Measurements from ENCODE around the gene PRDM2.

PRDM2 gene

DNA sequence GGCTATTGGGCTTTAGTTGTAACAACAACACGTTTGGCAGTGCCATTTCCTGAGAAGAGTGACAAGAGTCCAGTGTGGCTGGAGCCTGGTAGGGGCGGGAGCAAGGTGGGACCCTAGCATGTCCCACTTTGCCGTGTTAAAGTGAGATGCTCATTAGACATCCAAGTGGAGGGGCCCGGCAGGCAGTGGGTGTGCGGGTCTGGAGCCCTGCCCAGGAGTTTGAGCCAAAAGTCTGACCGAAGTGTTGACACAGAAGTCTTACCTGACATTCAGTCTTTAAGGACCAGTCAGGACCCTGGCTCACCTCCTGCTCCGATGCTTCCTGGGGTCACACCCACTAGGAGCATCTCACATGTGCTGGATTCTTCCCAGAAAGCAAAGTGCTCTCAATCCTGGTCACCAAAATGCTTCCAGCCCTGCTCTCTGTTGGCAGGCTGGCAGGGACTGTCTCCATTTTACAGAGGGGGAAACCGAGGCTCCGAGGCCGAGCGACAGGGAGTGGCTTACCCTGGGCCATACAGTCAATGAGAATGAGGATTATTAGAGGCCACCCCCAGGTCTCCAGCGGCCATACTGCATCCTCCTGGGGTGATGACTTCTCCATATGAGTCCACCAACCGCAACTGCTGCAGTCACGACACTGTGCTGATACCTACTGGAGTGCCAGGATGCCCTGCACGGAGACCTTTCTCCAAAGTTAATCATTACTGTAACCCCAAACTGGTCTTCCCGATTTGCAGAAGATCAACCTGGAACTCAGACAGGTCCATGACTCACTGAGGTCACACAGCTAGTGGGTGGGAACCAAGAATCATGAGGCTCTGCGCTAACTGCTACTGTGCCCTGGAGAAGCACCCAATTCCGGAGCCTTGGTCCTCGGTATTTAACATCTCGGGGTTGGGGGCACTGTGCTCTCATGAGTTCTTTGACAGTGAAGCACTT, 112.7 kb downstream of the PRDM2 start:
- DNase-seq (ENCODE audit: low read depth in 2 of 2, low spot score in 1 of 2): no peak

DNA sequence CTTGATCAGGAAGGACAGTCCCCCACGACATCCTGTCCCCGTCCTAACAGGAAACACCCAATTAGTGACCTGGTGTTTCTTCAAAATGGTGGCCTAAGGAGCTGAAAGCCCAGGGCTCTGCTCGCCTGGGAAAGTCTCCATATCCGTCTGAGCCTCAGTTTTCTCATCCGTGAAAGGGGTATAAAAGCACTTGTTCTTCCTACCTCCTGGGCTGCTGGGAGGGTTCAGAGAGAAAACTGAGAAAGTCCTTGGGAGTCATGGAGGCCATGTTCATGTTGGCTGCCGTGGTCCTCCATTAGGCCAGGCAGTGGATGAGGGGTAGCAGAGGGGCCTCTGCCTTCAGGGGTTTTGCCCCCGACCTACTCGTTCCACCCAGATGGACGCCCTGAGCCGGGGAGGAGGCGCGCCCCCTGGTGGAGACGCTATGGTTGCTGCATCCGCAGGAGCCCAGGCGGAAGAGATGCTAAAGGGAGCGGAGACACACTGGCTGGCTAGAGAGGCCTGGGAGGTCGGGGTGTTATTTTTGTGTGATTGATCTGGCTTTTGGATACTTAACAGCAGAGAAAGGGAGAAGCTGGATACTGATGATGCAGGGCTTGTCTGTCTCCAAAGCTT, 113.5 kb downstream of the PRDM2 start:
- DNase-seq (ENCODE audit: low read depth in 2 of 2, low spot score in 1 of 2): no peak

DNA sequence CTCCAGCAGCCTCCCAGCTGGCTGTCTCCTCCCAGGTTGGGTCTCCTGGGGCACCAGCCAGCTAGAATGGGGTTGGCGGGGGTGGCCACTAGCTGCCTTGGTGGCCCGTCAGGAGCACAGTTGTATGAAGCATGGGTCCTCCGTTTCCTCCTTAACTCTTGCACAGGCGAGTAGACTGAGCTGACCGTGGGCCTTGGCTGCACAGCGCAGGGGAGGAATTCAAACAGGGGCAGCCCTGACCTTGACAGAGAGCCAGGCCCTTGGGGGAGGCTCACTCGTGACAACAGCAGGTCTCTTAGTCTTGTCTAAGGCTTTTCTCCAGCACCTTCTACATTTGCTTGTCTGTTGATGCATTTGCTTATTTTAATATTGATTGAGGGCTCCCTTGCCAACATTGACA, 114.1 kb downstream of the PRDM2 start:
- no peak for DNase-seq (ENCODE audit: low read depth in 2 of 2, low spot score in 1 of 2)

DNA sequence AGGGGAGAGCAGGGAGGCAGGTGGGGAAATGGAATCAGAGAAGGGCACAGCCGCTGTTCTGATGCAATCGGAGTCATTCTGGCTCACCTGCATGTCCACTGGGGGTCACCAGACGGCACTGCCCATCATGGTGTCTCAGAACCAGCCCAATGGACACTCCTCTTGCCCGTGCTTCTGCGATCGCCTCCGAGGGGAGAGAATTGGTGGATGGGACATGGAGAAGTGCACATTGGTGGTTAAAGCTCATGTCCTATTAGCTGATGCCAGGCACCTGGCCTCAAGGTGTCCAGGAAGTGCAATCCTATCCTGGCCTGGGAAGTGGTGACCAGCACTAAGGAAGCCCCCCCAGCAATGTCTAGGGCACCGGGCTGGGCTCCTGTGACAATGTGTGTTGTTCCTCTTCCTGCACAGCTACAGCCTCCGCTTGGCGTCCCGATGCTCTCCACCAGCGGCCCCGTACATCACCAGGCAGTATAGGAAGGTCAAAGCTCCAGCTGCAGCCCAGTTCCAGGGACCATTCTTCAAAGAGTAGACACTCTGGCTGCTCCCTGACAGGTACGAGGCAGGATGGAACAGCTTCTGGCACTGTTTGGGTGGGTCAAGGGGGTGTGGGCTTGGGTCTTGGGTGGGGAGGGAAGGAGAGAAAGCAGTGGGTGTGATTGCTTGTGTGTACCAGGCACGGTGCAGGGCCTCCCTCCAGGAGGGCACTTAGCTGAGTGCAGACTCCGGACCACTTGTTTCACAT, 116.2 kb downstream of the PRDM2 start:
- no peak for DNase-seq (ENCODE audit: low read depth in 2 of 2, low spot score in 1 of 2)

DNA sequence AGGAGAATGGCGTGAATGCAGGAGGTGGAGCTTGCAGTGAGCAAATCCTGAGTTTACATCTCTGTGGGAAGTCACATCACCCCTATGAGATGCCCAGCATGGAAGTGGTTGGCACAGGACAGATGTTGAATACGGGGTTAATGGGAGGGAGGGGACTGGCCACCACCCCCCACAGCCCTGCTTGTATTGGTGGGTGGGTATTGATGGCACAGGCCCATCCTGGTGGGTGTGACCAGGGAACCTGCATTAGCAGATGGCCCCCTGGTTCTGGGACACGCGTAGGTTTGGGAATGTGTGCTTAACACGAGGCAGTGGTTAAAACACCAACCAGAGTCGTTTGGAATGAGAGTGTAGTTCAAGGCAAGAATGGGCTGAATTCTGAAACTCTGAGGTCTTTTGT, 117.9 kb downstream of the PRDM2 start:
- no peak for DNase-seq (ENCODE audit: low read depth in 2 of 2, low spot score in 1 of 2)

DNA sequence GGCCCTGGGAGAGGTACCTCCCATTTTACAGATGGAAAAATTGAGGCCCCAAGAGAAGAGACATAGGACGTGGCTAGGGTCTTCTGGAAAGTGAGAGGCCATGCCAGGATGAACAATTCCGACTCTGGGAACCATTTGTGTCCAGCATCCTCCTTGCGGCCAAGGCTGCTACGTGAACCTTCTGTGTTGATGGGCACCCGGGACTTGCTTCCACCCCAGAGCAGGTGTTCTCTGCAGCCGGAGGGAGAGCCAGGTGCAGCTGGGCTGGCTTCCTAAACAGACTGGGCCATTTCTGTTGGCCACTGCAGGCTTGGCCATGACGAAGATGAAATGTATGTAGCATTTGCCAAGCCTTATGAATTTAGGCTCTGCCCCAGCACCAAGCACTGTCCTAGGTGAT, 118.9 kb downstream of the PRDM2 start:
- DNase-seq (ENCODE audit: low read depth in 2 of 2, low spot score in 1 of 2): no peak

DNA sequence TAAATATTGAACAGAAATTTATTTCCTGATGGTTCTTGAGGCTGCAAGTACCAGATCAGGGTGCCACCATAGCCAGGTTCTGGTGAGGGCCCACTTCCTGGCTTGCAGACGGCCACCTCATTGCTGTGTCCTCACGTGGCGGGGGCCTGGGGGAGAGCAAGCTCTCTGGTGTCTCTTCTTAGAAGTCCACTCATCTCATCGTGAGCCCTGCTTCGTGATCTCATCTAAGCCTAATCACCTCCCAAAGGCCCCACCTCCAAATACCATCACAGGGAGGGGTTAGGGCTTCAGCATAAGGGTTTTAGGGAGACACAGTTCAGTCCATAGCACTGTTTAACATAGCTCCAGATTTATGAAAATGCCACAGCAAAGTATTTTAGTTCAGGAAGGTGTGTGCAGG, 119.7 kb downstream of the PRDM2 start:
- DNase-seq (ENCODE audit: low read depth in 2 of 2, low spot score in 1 of 2): no peak

DNA sequence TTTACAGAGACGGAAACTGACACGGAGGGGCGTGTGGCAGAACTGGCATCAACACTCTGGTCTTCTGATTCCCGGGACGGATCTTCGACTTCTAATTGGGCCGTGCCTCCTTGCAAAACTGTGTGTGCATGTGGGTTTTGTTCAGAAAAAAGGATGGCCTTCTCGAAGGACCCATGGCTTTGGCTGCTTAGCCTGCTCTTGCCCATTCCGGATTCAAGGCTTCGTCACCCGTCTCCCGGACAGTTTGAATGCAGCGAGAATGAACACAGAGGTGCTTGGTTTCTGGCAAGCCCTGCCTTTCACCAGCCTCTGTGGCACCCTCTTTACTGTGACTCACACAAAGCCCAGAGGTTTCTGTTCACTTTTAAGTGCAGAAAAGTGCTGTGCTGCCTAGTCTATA, 120.1 kb downstream of the PRDM2 start:
- no peak for DNase-seq (ENCODE audit: low read depth in 2 of 2, low spot score in 1 of 2)

DNA sequence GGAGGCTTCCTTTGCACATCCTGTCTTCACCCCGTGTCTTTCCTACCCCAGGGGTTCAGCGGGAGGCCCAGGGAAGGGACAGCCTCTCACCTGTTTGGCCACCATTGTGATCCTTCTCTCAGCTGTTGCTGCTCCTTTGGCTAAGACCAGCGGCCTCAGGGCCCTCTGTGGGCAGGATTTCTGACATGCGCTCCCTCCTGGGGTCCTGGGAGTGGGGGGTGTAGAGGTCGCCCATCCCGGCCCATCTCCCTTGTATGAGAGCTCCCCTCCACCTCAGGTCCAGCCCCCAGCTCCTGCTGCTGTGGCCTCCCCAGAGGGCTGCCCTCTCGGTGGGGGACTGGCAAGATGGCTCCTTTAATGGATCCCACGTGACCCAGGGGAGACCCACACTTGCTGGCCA, 120.5 kb downstream of the PRDM2 start:
- no peak for DNase-seq (ENCODE audit: low read depth in 2 of 2, low spot score in 1 of 2)

DNA sequence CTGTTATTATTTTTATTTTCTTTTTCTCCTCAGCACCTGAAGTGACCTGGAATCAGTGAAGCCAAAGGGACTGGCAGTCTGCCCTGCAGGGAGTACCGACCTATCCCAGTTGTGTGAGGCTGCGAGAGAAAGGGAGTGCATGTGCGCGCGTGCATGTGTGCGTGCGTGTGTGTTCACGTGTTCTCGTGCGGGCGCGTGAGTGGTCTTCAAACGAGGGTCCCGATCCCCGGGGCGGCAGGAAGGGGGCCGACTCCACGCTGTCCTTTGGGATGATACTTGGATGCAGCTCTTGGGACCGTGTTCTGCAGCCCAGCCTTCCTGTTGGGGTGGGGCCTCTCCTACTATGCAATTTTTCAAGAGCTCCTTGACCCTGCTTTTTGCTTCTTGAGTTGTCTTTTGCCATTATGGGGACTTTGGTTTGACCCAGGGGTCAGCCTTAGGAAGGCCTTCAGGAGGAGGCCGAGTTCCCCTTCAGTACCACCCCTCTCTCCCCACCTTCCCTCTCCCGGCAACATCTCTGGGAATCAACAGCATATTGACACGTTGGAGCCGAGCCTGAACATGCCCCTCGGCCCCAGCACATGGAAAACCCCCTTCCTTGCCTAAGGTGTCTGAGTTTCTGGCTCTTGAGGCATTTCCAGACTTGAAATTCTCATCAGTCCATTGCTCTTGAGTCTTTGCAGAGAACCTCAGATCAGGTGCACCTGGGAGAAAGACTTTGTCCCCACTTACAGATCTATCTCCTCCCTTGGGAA, 123.3 kb downstream of the PRDM2 start:
- DNase-seq (ENCODE audit: low read depth in 2 of 2, low spot score in 1 of 2): no peak

DNA sequence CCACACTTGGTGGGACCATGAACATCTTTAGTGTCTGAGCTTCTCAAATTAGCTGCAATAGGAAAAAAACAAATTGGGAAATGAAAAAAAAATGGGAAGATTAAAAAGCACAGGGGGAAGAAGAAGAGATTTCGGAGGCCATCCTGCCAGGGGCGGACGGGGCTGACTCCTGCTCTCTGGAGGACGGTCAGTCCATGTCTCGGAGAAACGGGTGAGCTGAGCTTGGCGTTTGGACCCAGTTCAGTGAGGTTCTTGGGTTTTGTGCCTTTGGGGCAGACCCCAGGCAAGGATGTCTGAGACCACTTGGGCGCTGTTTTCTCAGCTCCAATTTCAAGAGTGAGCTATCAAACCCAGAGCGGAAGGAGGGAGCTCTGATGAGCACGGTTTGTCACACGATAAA, 123.9 kb downstream of the PRDM2 start:
- no peak for DNase-seq (ENCODE audit: low read depth in 2 of 2, low spot score in 1 of 2)

DNA sequence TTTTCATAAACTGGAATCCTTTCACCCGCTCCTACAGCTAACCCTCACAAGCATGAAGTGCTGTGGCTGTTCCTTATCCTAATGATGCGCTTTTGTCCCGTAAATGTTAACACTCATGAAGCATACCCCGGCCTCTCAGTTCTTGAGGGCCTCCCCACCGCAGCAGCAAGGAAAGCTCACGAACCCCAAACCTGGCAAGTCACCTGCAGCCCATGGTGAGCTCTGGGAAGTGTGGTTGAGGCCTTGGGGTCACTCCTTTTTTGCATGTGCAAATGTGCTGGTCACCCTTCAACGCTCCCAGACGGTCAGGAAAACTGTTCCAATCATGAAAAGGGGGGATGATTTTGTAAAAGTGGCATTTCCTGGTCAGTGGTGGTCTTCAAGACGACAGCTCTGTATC, 124.6 kb downstream of the PRDM2 start:
- DNase-seq (ENCODE audit: low read depth in 2 of 2, low spot score in 1 of 2): no peak

DNA sequence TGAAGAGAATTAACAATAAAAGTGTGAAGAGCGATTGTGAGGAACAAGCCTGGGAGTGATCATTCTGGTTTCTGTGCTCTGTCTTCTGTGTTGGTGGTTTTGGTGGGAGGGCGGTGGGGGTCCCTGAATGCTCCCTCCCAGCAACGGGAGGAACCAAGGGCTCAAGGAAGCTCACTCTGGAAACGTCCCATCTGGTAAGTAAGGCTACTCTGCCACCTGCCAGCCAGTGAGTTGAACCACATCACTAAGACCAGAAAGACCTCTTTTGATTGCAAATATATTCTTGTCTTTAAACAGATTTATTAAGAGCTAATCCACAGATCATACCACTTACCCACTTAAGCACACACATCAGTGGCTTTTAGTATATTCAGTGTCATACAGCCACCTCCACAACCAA, 125.0 kb downstream of the PRDM2 start:
- DNase-seq (ENCODE audit: low read depth in 2 of 2, low spot score in 1 of 2): no peak

DNA sequence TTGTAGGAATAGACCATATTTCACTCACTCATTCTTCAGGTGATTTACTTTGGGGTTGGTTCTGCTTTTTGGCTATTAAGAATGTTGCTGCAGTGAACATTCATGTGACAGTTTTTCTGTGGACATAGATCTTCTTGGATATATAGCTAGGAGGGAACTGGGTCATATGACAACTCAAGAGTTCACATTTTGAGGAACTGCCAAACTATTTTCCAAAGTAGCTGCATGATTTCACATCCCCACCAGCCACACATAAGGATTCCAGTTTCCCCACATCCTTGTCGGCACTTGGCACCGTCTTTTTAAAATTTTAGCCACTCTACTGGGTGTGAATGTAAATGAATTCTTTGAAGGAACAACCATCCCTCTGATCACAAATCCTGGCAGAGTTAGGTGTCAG, 126.0 kb downstream of the PRDM2 start:
- DNase-seq (ENCODE audit: low read depth in 2 of 2, low spot score in 1 of 2): no peak

DNA sequence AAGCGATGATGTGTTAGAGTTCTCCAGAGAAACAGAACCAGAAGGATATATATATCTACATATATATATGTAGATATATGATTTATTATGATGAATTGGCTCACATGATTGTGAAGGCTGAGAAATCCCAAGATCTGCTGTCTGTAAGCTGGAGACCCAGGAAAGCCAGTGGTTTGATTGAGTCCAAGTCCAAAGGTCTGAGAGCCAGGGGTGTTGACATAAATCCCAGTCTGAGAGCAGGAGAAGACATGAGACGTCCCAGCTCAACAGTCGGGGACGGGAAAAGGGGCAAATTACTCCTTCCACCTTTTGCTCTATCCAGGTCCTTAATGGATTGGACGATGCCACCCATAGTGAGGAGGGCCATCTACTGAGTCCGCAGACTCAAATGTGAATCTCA, 126.6 kb downstream of the PRDM2 start:
- no peak for DNase-seq (ENCODE audit: low read depth in 2 of 2, low spot score in 1 of 2)

DNA sequence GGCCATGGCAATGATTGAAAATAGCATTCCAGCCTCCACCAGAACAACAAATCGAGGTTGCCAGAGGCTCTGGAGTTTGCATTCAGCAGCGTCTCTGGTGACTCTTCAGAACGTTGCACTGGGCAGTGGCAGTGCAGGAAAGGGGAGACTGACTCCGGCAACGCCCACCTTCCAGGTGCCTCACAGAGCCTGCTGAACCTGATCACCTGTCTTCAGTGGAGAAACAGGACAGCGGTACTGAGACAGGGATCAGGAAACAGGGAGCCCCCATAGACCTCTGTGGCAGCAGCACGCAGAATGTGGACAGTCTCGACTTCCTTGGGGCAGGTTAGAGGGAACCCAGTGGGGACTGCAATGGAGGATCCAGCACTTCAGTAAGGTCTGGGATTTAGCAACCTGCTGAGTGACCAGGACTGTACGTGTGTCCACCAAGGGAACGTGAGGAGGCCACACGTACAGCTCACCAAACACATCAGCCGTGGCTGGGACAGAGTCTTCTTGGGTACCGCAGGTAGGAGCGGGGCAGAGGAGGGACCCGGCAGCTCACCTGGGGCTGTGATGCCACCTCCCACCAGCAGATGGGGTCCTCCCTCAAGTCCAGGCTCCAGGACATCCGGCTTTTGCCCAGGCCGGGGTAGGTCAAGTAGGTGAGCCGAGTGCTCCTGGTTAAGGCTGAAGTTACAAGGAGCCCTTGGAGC, 128.6 kb downstream of the PRDM2 start:
- no peak for DNase-seq (ENCODE audit: low read depth in 2 of 2, low spot score in 1 of 2)

DNA sequence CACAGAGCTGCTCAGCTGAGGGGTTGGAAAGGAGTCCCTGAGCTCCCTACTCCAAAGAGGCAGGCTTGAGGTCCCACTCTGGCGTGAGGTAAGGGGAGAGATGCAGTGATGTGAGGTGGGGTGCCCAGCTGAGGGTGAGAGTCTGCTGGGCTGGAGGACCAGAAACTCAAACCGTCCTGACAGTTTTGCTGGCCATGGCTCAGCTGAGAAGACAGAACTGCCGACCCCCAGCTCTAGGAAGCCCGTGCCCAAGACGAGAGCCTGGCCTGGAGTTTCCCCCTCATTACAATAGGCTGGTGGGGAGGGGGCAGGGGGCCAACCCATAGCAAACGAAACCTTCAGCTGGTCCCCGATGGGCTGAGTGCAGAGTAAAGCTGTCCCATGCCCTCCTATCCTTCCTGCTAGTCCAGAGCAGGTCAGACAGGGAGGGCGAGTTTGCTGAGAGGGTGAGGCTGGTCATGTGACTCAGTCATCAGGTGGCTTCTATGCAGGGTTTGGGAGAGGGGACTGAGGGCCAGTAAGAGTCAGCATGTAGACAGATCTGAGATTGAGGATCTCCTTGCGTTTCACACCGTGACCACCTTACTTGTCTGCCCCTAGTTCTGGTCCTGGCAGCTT, 129.3 kb downstream of the PRDM2 start:
- DNase-seq (ENCODE audit: low read depth in 2 of 2, low spot score in 1 of 2): no peak

DNA sequence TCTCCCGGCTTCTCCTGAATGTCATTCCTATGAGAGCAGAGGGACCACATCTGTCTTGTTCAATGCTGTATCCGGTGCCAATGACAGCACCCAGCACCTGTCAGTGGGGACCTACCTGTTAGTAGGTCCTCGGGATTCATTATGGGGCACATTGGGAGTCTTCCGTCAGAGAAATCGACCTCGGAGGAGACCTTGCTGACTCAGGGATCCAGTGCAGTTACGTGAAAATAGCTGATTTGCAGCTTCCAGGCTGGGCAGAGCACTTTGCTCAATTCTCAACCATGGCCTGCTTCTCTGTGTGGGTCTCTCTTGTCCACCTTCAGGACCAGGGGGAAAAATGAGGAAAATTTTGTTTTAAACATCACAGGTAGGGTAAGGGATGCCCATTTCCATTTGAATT, 130.2 kb downstream of the PRDM2 start:
- DNase-seq (ENCODE audit: low read depth in 2 of 2, low spot score in 1 of 2): no peak

DNA sequence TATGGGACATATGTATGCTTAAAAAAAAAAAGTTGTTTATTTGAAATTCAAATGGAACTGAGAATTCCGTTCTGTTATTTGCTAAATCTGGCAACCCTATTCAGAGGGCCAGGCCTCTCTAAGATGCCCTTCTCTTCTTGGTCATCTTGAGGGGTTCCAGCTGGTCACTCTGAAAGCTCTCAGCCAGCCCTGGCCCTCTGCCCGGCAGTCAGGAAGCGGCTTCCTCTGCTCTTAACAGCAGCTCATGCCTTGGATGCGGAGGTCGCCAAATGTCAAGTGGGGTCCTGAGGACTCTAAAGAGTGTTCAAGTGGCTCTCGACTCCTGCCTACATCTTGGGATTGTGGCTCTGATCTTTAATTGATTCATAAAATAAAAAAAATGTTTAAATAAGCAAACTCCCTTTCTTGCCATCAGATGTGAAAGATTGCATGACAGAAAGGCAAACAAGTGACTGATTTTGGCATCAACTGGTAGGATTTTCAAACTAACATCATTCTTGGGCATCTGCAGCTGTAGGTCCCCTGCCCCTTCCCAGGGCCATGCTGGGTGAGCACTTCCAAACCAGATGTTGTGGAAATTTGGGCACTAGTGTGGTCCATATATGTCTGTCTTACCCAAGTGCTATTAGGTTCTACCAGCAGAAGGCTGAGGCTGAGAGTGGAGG, 130.8 kb downstream of the PRDM2 start:
- DNase-seq (ENCODE audit: low read depth in 2 of 2, low spot score in 1 of 2): no peak

DNA sequence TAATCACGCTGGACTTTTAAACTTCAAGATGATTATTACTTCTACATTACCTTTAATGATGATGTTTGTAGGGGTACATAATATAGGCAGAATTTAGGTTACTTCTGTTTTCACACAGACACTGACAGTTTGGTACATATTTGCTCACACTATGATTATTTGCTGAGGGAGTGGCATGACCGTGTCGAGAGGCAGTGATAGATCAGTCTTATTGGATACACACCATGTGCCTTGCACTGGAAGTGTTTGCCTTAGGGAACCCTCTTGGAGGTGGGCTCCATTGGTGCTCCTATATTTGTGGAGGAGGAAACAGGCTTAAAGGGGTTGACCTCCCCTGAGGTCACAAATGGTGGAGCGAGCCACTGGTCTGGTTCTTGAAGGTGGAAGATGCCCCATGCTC, 132.1 kb downstream of the PRDM2 start:
- DNase-seq (ENCODE audit: low read depth in 2 of 2, low spot score in 1 of 2): no peak
